CD14-positive monocyte (primary cell): ENCODE data around the gene PLCB1. TPM values are rescaled to one million over a fixed set of nuclear protein-coding genes. Genes with fewer than 3 reads are reported as not detected.

Experiments used
- DNase-seq, 3 donors: peaks; one replicate each; pipeline ENCODE4 v3.0.0-alpha.2; 2011 to 2022
- H2AFZ ChIP-seq: 2 replicates; pipeline ENCODE4 v1.6.0; 2012; ENCODE audit warnings: mild to moderate bottlenecking, low read depth, low read length, inconsistent platforms; ENCODE audit not compliant: insufficient read depth, poor library complexity, severe bottlenecking
- H3K27ac ChIP-seq, 2 donors: 1 replicate in 1 of 2; 2 replicates in 1 of 2; pipeline ENCODE4 v1.5.1; 2012 to 2013; ENCODE audit warnings: low read length in 2 of 2, control low read depth in 1 of 2, inconsistent platforms in 1 of 2, low read depth in 1 of 2, mild to moderate bottlenecking in 1 of 2
- H3K27me3 ChIP-seq, 2 donors: one replicate each; pipeline versions ENCODE4 v1.6.0 to v1.6.1; 2011 to 2013; ENCODE audit warnings: low read length in 2 of 2; ENCODE audit not compliant: control insufficient read depth in 2 of 2, insufficient read depth in 2 of 2
- H3K36me3 ChIP-seq, 2 donors: replicated peaks in 1 of 2; 1 replicate in 1 of 2; 2 replicates in 1 of 2; pipeline versions ENCODE4 v1.5.1 to v1.6.1; 2012 to 2013; ENCODE audit warnings: low read length in 2 of 2, control low read depth in 1 of 2, inconsistent platforms in 1 of 2, mild to moderate bottlenecking in 1 of 2; ENCODE audit not compliant: insufficient read depth in 2 of 2, control insufficient read depth in 1 of 2
- H3K4me1 ChIP-seq, 2 donors: 1 replicate in 1 of 2; 2 replicates in 1 of 2; pipeline versions ENCODE4 v1.5.1 to v1.6.1; 2012 to 2013; ENCODE audit warnings: low read length in 2 of 2, control low read depth in 1 of 2, inconsistent platforms in 1 of 2, mild to moderate bottlenecking in 1 of 2, moderate library complexity in 1 of 2; ENCODE audit not compliant: insufficient read depth in 2 of 2, control insufficient read depth in 1 of 2
- H3K4me2 ChIP-seq: replicated peaks from 2 replicates; pipeline ENCODE3; 2012; ENCODE audit warnings: low read length, moderate library complexity, mild to moderate bottlenecking; ENCODE audit not compliant: poor library complexity, severe bottlenecking; ENCODE audit errors: extremely low read depth
- H3K4me3 ChIP-seq, 3 experiments: fragments of 200-600 bp in 1 of 3; sonication (generic) in 1 of 3; replicated peaks in 1 of 3; 1 replicate in 2 of 3; 2 replicates in 1 of 3; pipeline ENCODE4 v1.5.1; 2011 to 2013; ENCODE audit warnings: low read length in 3 of 3, mild to moderate bottlenecking in 3 of 3, control low read depth in 2 of 3, low read depth in 2 of 3, inconsistent platforms in 1 of 3, moderate library complexity in 1 of 3
- H3K79me2 ChIP-seq: 2 replicates; pipeline ENCODE4 v1.6.0; 2012; ENCODE audit warnings: mild to moderate bottlenecking, control low read depth, inconsistent platforms, low read length, moderate library complexity; ENCODE audit not compliant: insufficient read depth
- H3K9ac ChIP-seq: 2 replicates; pipeline ENCODE4 v1.6.0; 2017; ENCODE audit warnings: low read length, mild to moderate bottlenecking; ENCODE audit not compliant: insufficient read depth, poor library complexity, severe bottlenecking
- H3K9me3 ChIP-seq, 2 donors: replicated peaks in 1 of 2; 1 replicate in 1 of 2; 2 replicates in 1 of 2; pipeline versions ENCODE4 v1.5.1 to v1.6.1; 2012 to 2013; ENCODE audit warnings: low read length in 2 of 2, control low read depth in 1 of 2; ENCODE audit not compliant: control insufficient read depth in 1 of 2, insufficient read depth in 1 of 2
- H4K20me1 ChIP-seq: 2 replicates; pipeline ENCODE4 v1.6.0; 2012; ENCODE audit warnings: mild to moderate bottlenecking, low read length, control low read depth, moderate library complexity; ENCODE audit not compliant: insufficient read depth
- H3K27ac Mint-ChIP-seq, 7 donors: one replicate each; pipeline ENCODE4 v1.8.0; 2020; ENCODE audit warnings: mild to moderate bottlenecking in 7 of 7, mixed read lengths in 7 of 7, moderate library complexity in 6 of 7, inconsistent platforms in 2 of 7
- H3K27me3 Mint-ChIP-seq, 3 donors: one replicate each; pipeline ENCODE4 v1.8.0; 2021 to 2022; ENCODE audit warnings: low read depth in 3 of 3, mild to moderate bottlenecking in 3 of 3, mixed read lengths in 3 of 3, moderate library complexity in 3 of 3, inconsistent platforms in 1 of 3
- H3K36me3 Mint-ChIP-seq, 2 donors: one replicate each; pipeline ENCODE4 v1.8.0; 2020; ENCODE audit warnings: mixed read lengths in 2 of 2, inconsistent platforms in 1 of 2, mild to moderate bottlenecking in 1 of 2
- H3K4me1 Mint-ChIP-seq: one replicate; pipeline ENCODE4 v1.8.0; 2020; ENCODE audit warnings: mild to moderate bottlenecking, mixed read lengths
- H3K4me3 Mint-ChIP-seq, 2 donors: one replicate each; pipeline ENCODE4 v1.8.0; 2020; ENCODE audit warnings: mild to moderate bottlenecking in 2 of 2, mixed read lengths in 2 of 2, moderate library complexity in 1 of 2
- H3K9me3 Mint-ChIP-seq, 7 donors: one replicate each; pipeline ENCODE4 v1.8.0; 2020 to 2022; ENCODE audit warnings: mixed read lengths in 7 of 7, mild to moderate bottlenecking in 6 of 7, moderate library complexity in 6 of 7, inconsistent platforms in 2 of 7
- WGBS: methylation state at CpG from one replicate; pipeline ENCODE4 v1.1.5; 2013; ENCODE audit warnings: missing lambda C conversion rate; ENCODE audit not compliant: insufficient coverage; 5-methylcytosine and 5-hydroxymethylcytosine counted together
- intact Hi-C, 2 donors: fragments of 100-400 bp; cut with micrococcal nuclease; formaldehyde crosslinking; loops; one replicate each; pipeline versions ENCODE4 v1.15.0 to v1.15.1; 2023
- polyA plus RNA-seq, 3 donors: library from polyadenylated mRNA; depleted of rRNA in 1 of 3; unstranded in 2 of 3; stranded (reverse) in 1 of 3; fragments of 300-500 nt in 2 of 3; fragments of >200 nt in 1 of 3; fragmentation: Illumina TruSeq in 2 of 3; gene quantifications; 1 replicate in 2 of 3; 2 replicates in 1 of 3; pipeline ENCODE4 v1.2.3, GENCODE V29; 2012 to 2021
- TF ChIP-seq, protein P1 (sequence below): fragments of 200-600 bp; IDR thresholded peaks from one replicate; pipeline ENCODE4 v1.8.0; 2022; ENCODE audit warnings: antibody characterized with exemption, mild to moderate bottlenecking

The PLCB1 gene
- polyA plus RNA-seq, 3 donors = 8.6 to 16.4 (median 13.2) TPM

- Histone ChIP-seq H3K9ac (no peak overlapping the region), H4K20me1 (no peaks in the 10 kb centered on the region), H3K9me3 (no peaks in the 10 kb centered on the region), H3K79me2 (no peaks in the 10 kb centered on the region), H2AFZ (no peak overlapping the region), H3K4me1 (no peaks in the 10 kb centered on the region), H3K4me3 (no peak overlapping the region), H3K36me3 (no peaks in the 10 kb centered on the region), H3K27me3 (no peaks in the 10 kb centered on the region), H3K4me2 (no peak overlapping the region), H3K27ac (no peak overlapping the region)
- no CpG with 5 or more reads among the region's 3 CpGs for WGBS
- DNase-seq = no peak
- Mint-ChIP-seq H3K27me3 (peaks cover 0 to 7% (median 2%) of the 10 kb centered on the region in 3 donors), H3K4me3 (no peak overlapping the region), H3K36me3 (no peaks in the 10 kb centered on the region), H3K27ac (no peak overlapping the region), H3K4me1 (no peaks in the 10 kb centered on the region), H3K9me3 (peaks cover 0 to 7% (median 0%) of the 10 kb centered on the region in 7 donors)
- intact Hi-C loops = no loop called here
- TF ChIP-seq, protein P1, sequence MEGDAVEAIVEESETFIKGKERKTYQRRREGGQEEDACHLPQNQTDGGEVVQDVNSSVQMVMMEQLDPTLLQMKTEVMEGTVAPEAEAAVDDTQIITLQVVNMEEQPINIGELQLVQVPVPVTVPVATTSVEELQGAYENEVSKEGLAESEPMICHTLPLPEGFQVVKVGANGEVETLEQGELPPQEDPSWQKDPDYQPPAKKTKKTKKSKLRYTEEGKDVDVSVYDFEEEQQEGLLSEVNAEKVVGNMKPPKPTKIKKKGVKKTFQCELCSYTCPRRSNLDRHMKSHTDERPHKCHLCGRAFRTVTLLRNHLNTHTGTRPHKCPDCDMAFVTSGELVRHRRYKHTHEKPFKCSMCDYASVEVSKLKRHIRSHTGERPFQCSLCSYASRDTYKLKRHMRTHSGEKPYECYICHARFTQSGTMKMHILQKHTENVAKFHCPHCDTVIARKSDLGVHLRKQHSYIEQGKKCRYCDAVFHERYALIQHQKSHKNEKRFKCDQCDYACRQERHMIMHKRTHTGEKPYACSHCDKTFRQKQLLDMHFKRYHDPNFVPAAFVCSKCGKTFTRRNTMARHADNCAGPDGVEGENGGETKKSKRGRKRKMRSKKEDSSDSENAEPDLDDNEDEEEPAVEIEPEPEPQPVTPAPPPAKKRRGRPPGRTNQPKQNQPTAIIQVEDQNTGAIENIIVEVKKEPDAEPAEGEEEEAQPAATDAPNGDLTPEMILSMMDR = no peak
Observed at GRCh38 chr20:8932192-8933165, 800.4 kb downstream of the PLCB1 start.

DNA sequence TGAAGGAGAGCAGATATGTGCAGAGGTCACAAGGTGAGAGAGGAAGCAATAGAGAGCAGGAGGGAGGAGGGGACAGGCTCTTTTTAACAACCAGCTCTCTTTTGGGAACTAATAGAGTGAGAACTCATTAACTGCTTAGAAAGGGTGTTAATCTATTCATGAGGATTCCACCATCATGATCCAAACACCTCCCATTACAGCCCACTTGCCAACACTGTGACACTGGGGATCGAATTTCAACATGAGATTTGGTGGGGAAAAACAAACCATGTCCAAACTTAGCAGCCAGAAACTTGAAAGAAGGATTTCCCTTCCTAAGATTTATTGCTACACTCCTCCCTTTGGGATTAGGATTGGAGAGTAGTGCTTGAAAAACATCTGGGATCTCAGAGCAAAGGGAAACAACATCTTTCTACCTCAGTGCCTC lies 801.3 kb downstream of the PLCB1 start:
- H3K4me3 ChIP-seq = no peak overlapping the region
- H3K4me1 ChIP-seq = no peaks in the 10 kb centered on the region
- H3K79me2 ChIP-seq = no peaks in the 10 kb centered on the region
- DNase-seq = no peak
- Mint-ChIP-seq H3K4me3 (no peak overlapping the region), H3K4me1 (no peaks in the 10 kb centered on the region), H3K36me3 (no peaks in the 10 kb centered on the region), H3K27ac (no peak overlapping the region), H3K9me3 (peaks cover 0 to 7% (median 0%) of the 10 kb centered on the region in 7 donors), H3K27me3 (peaks cover 0 to 3% (median 2%) of the 10 kb centered on the region in 3 donors)
- TF ChIP-seq, protein P1 = no peak
- H3K9me3 ChIP-seq = no peaks in the 10 kb centered on the region
- H3K9ac ChIP-seq = no peak overlapping the region
- no CpG with 5 or more reads among the region's 1 CpG for WGBS
- no peaks in the 10 kb centered on the region for H4K20me1 ChIP-seq
- intact Hi-C loops = no loop called here
- no peak overlapping the region for H3K27ac ChIP-seq
- H3K36me3 ChIP-seq = no peaks in the 10 kb centered on the region
- H3K27me3 ChIP-seq = no peaks in the 10 kb centered on the region
- no peak overlapping the region for H3K4me2 ChIP-seq
- no peak overlapping the region for H2AFZ ChIP-seq
